Endothelial cell of umbilical vein (primary cell): ENCODE results near the gene OR13F1. TPM values are rescaled to one million over a fixed set of nuclear protein-coding genes. Genes with fewer than 3 reads are reported as not detected.

Source experiments
- BruUV-seq: library from RNA; stranded (reverse); fragments of 400-500 nt; replicated peaks from 2 replicates; lab custom pipeline; 2021; lab: Mats Ljungman, UMichigan
- CTCF ChIA-PET: fragments of 300-600, 350-600 bp; sonication (Branson Sonifier 250); formaldehyde crosslinking; loops from one replicate; lab custom pipeline; 2021; ENCODE audit warnings: antibody characterized with exemption, inconsistent platforms; lab: Charles Lee
- POLR2A ChIA-PET: fragments of 300-600, 350-600 bp; sonication (Branson Sonifier 250); formaldehyde crosslinking; loops from one replicate; lab custom pipeline; 2021; ENCODE audit warnings: antibody characterized with exemption, inconsistent platforms; lab: Charles Lee
- DNase-seq: peaks from one replicate; pipeline ENCODE4 v3.0.0-alpha.2; 2011; ENCODE audit warnings: low read depth, low spot score
- FAIRE-seq: peaks from 2 replicates; lab custom pipeline; 2011; peaks lifted over from hg19 to GRCh38; lab: Jason Lieb, UNC
- H2AFZ ChIP-seq: 2 replicates; pipeline ENCODE4 v1.6.0; 2012; ENCODE audit warnings: low read depth, low read length, control low read depth, inconsistent platforms
- H3K27ac ChIP-seq: 2 replicates; pipeline ENCODE4 v1.5.1; 2011; ENCODE audit warnings: low read depth, mild to moderate bottlenecking, control low read depth, low read length, moderate library complexity; ENCODE audit not compliant: insufficient read depth
- H3K27me3 ChIP-seq, 2 experiments: 2 replicates each; pipeline versions ENCODE4 v1.6.0 to v1.6.1; 2011; ENCODE audit warnings: low read length in 2 of 2, mixed read lengths in 1 of 2; ENCODE audit not compliant: control insufficient read depth in 2 of 2, insufficient read depth in 2 of 2
- H3K36me3 ChIP-seq, 2 experiments: 2 replicates in 1 of 2; 3 replicates in 1 of 2; pipeline ENCODE4 v1.5.1; 2011; ENCODE audit warnings: low read length in 2 of 2, mild to moderate bottlenecking in 1 of 2, moderate library complexity in 1 of 2; ENCODE audit not compliant: control insufficient read depth in 2 of 2, insufficient read depth in 2 of 2; ENCODE audit errors: extremely low read depth in 1 of 2
- H3K4me1 ChIP-seq: 3 replicates; pipeline ENCODE4 v1.5.1; 2011; ENCODE audit warnings: mild to moderate bottlenecking, low read length; ENCODE audit not compliant: control insufficient read depth, insufficient read depth; ENCODE audit errors: extremely low read depth
- H3K4me2 ChIP-seq: 2 replicates; pipeline ENCODE4 v1.6.1; 2011; ENCODE audit warnings: low read length, control low read depth, mixed read lengths; ENCODE audit not compliant: insufficient read depth
- H3K4me3 ChIP-seq, 3 experiments: fragments of 200-600 bp in 1 of 3; sonication (generic), shearing (Covaris generic) in 1 of 3; replicated peaks in 1 of 3; 2 replicates each; pipeline ENCODE4 v1.5.1; 2011 to 2016; ENCODE audit warnings: control low read depth in 3 of 3, low read length in 3 of 3, mild to moderate bottlenecking in 2 of 3, inconsistent platforms in 1 of 3, low read depth in 1 of 3, moderate library complexity in 1 of 3; ENCODE audit not compliant: insufficient read depth in 1 of 3
- H3K79me2 ChIP-seq: 2 replicates; pipeline ENCODE4 v1.6.0; 2012; ENCODE audit warnings: low read length, inconsistent platforms; ENCODE audit not compliant: control insufficient read depth, insufficient read depth
- H3K9ac ChIP-seq: replicated peaks from 2 replicates; pipeline ENCODE3; 2011; ENCODE audit warnings: low read length, control low read depth; ENCODE audit not compliant: insufficient read depth; ENCODE audit errors: extremely low read depth
- H3K9me1 ChIP-seq: replicated peaks from 3 replicates; pipeline ENCODE4 v1.6.0; 2011; ENCODE audit warnings: mild to moderate bottlenecking, low read length; ENCODE audit not compliant: control insufficient read depth, insufficient read depth; ENCODE audit errors: extremely low read depth
- H3K9me3 ChIP-seq: replicated peaks from 2 replicates; pipeline ENCODE4 v1.5.1; 2012; ENCODE audit warnings: low read length, inconsistent platforms; ENCODE audit not compliant: control insufficient read depth, insufficient read depth
- H4K20me1 ChIP-seq: replicated peaks from 2 replicates; pipeline ENCODE3; 2011; ENCODE audit warnings: mild to moderate bottlenecking, low read length; ENCODE audit not compliant: control insufficient read depth, insufficient read depth; ENCODE audit errors: extremely low read depth
- EZH2 ChIP-seq: IDR thresholded peaks from 2 replicates; pipeline ENCODE4 v1.6.1; 2012; ENCODE audit warnings: borderline replicate concordance, low read depth, mild to moderate bottlenecking, moderate library complexity, low read length, inconsistent platforms; ENCODE audit not compliant: severe bottlenecking
- FOS ChIP-seq: IDR thresholded peaks from 2 replicates; pipeline ENCODE4 v1.6.1; 2011; ENCODE audit warnings: mild to moderate bottlenecking, low read length, moderate library complexity, borderline replicate concordance; ENCODE audit not compliant: insufficient read depth
- POLR2AphosphoS5 ChIP-seq: IDR thresholded peaks from 2 replicates; pipeline ENCODE4 v1.6.1; 2012; ENCODE audit warnings: low read depth, mild to moderate bottlenecking, control low read depth, low read length, moderate library complexity; ENCODE audit not compliant: insufficient read depth
- dilution Hi-C: fragments of 300-500 bp; cut with MboI; formaldehyde crosslinking; loops from one replicate; pipeline ENCODE4 v1.15.0; 2019; ENCODE audit warnings: low sequenced_read_pairs; ENCODE audit not compliant: extremely low pct_ligation_motif_present
- intact Hi-C: fragments of 100-400 bp; cut with micrococcal nuclease; formaldehyde crosslinking; loops from one replicate; pipeline ENCODE4 v1.10.0; 2022
- polyA plus RNA-seq, 4 experiments: library from polyadenylated mRNA; depleted of rRNA in 3 of 4; stranded (reverse) in 3 of 4; unstranded in 1 of 4; fragments of >200 nt; gene quantifications; 2 replicates each; pipeline versions ENCODE4 v1.2.1 to v1.2.3, GENCODE V29; 2011 to 2012; ENCODE audit warnings: missing spikeins in 1 of 4
- total RNA-seq: library from RNA; stranded (reverse); gene quantifications from 2 replicates; pipeline ENCODE4 v1.2.3, GENCODE V29; 2021
- TF ChIP-seq, protein P1 (sequence below): IDR thresholded peaks from 2 replicates; pipeline ENCODE4 v1.6.1; 2011; ENCODE audit not compliant: insufficient read depth, insufficient read length

OR13F1 gene
- total and polyA plus RNA-seq, 2 donors (not counting 3 experiments of a cell fraction or from before 2014, with no cell fraction given) = not detected

DNA sequence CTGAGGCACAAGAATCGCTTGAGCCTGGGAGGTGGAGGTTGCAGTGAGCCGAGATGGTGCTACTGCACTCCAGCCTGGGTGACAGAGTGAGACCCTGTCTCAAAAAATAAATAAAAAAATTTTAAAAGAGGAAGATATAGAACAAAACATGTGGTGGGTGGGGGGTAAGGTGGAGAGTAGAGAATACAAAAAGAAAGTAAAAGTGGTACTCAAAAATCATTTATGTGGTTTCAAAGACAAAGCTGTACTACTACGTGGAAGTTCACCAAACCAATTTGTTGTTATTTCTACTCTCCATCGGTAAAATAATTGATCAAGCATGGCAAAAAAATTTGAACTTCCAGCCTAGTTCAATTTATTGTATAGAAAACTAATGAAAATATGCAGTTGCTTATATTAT lies 40.6 kb downstream of the OR13F1 start:
- H3K4me1 ChIP-seq = no peaks in the 10 kb centered on the region
- no peak overlapping the region for H3K9ac ChIP-seq
- no peak for FAIRE-seq
- BruUV-seq = no TSS peak
- no peaks in the 10 kb centered on the region for H3K36me3 ChIP-seq
- no peaks in the 10 kb centered on the region for H3K79me2 ChIP-seq
- dilution Hi-C loops (no loop called here), intact Hi-C loops (no loop called here)
- DNase-seq = no peak
- no peak for TF ChIP-seq EZH2
- H4K20me1 ChIP-seq = no peaks in the 10 kb centered on the region
- no peaks in the 10 kb centered on the region for H3K27me3 ChIP-seq
- ChIA-PET CTCF (no interaction called here), POLR2A (no interaction called here)
- no peak overlapping the region for H3K4me2 ChIP-seq
- no peak overlapping the region for H2AFZ ChIP-seq
- H3K4me3 ChIP-seq = no peak overlapping the region
- no peak overlapping the region for H3K27ac ChIP-seq
- H3K9me1 ChIP-seq = no peaks in the 10 kb centered on the region
- no peaks in the 10 kb centered on the region for H3K9me3 ChIP-seq

GRCh38 chr9:104553261-104553660 lies 49.2 kb downstream of the OR13F1 start:
- CTCF ChIA-PET = no interaction called here
- H3K4me1 ChIP-seq = no peaks in the 10 kb centered on the region

More at GRCh38 chr9:104553261-104553660, 49.2 kb downstream of the OR13F1 start:
- Histone ChIP-seq H3K27me3 (no peaks in the 10 kb centered on the region), H3K79me2 (no peaks in the 10 kb centered on the region), H2AFZ (no peak overlapping the region), H3K9me1 (no peaks in the 10 kb centered on the region), H3K27ac (no peak overlapping the region), H3K4me3 (no peak overlapping the region), H4K20me1 (no peaks in the 10 kb centered on the region), H3K9me3 (no peaks in the 10 kb centered on the region), H3K4me2 (no peak overlapping the region), H3K9ac (no peak overlapping the region), H3K36me3 (no peaks in the 10 kb centered on the region)
- intact Hi-C loops (no loop called here), dilution Hi-C loops (no loop called here)
- FAIRE-seq (no peak), DNase-seq (no peak)
- POLR2A ChIA-PET = no interaction called here
- no peak for TF ChIP-seq POLR2AphosphoS5
- TF ChIP-seq, protein P1, sequence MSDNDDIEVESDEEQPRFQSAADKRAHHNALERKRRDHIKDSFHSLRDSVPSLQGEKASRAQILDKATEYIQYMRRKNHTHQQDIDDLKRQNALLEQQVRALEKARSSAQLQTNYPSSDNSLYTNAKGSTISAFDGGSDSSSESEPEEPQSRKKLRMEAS = no peak
- no peak for TF ChIP-seq FOS
- no peak for TF ChIP-seq EZH2
- BruUV-seq = no TSS peak

Other genes with a start within 250 kb of the OR13F1 start
- not detected in 2 replicates for gene OR13C4, start 22.9 kb downstream of the OR13F1 start, total RNA-seq
- gene OR13C4, start 22.9 kb downstream of the OR13F1 start, polyA plus RNA-seq = not detected in 2 replicates
- gene OR13C3, start 32.6 kb downstream of the OR13F1 start, total RNA-seq = not detected in 2 replicates
- not detected in 2 replicates for gene OR13C3, start 32.6 kb downstream of the OR13F1 start, polyA plus RNA-seq
- not detected in 2 replicates for gene OR13C8, start 64.9 kb downstream of the OR13F1 start, total RNA-seq
- not detected in 2 replicates for gene OR13C8, start 64.9 kb downstream of the OR13F1 start, polyA plus RNA-seq
- gene OR13C5, start 95.2 kb downstream of the OR13F1 start, total RNA-seq = not detected in 2 replicates
- gene OR13C5, start 95.2 kb downstream of the OR13F1 start, polyA plus RNA-seq = not detected in 2 replicates
- not detected in 2 replicates for gene OR13C2, start 101.4 kb downstream of the OR13F1 start, total RNA-seq
- not detected in 2 replicates for gene OR13C2, start 101.4 kb downstream of the OR13F1 start, polyA plus RNA-seq
- not detected in 2 replicates for gene OR13C9, start 113.9 kb downstream of the OR13F1 start, total RNA-seq
- not detected in 2 replicates for gene OR13C9, start 113.9 kb downstream of the OR13F1 start, polyA plus RNA-seq
- not detected in 2 replicates for gene OR13D1, start 190.3 kb downstream of the OR13F1 start, total RNA-seq
- not detected in 2 replicates for gene OR13D1, start 190.3 kb downstream of the OR13F1 start, polyA plus RNA-seq
- 27.2 and 27.8 TPM in 2 replicates for gene NIPSNAP3A, start 243.4 kb downstream of the OR13F1 start, total RNA-seq
- gene NIPSNAP3A, start 243.4 kb downstream of the OR13F1 start, polyA plus RNA-seq = 23.1 and 27.2 TPM in 2 replicates